ENCODE measurements around the gene IWS1.
"Not testable (repeated sequence)": the region's sequence is repeated elsewhere in the genome, so short reads cannot be mapped to it uniquely, and the experiment has no call there.

IWS1 gene

GRCh38 chr2:127526132-127527000, at the start of gene IWS1:
IWS1 (minus strand) TSS chr2:127526489; CDS start chr2:127526208, 281 bp downstream.
- DNase-seq = peak; percentile 98

- no peak for DNase-seq
Observed at GRCh38 chr2:127575941-127576432, 49.7 kb upstream of the IWS1 start.

DNA sequence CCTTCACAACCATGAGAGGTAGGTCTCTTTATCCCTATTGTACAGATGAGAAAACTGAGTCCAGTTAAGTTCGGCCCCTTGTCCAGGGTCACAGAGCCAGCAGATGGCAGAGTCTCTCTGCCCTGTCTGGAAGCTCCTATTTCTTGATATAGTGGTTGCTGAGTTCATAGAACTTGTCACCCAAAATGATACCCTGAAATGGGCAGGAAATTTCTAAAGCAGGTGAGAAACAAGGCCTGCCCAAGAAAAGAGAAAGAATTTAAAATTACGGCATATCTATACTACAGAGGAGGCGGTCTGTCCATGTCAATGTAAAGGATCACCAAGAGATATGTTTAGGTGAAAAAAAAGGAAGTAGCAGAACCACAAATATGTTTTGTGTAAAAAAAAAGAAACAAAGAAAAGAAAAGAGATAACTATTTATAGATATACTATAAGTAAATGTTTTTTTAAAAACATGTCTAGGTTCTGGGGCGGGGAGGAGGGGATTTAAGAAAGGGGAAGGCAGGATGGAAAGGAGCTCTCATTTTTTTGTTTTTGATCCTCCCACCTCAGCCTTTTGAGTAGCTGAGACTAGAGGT, 49.0 kb upstream of the IWS1 start:
- no peak for DNase-seq

DNA sequence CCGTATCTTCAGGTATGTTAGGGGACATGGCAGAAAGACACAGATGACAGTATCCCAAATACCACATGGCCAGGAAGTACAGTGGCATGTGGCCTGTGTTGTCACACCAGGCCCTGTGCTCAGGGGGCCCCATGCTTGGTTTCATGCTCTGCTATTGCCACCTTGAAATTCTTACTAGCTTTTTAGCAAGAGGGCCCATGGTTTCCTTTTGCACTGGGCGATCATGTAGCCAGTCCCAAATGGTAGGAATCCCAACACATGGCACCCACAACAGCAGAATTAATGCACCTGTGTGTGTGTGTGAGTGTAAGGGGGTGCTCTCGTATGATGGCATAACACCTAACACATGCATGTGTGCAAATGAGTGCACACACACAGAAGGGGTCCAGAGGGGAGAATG, 48.4 kb upstream of the IWS1 start:
- DNase-seq = no peak

- DNase-seq = no peak
Observed at GRCh38 chr2:127573771-127574170, 47.5 kb upstream of the IWS1 start.

GRCh38 chr2:127573298-127573697, 47.0 kb upstream of the IWS1 start:
- DNase-seq = no peak

DNA sequence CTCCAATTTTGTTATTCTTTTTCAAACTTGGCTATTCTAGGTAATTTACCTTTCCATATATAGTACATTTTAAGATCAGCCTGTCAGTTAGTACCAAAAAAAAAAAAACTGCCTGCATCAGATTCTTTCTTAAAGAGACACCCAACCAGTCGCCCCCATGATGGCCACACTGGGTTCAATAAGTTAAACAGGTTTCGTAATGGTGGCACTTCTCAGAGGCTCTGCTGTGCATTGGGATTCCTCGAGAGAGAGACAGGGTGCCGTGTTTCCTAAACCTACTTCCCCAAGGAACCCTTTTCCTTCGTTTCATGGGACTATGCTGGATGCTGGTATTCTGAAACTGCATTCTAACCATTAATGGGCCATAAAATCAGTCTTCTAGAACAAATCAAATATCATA, 46.6 kb upstream of the IWS1 start:
- no peak for DNase-seq

DNA sequence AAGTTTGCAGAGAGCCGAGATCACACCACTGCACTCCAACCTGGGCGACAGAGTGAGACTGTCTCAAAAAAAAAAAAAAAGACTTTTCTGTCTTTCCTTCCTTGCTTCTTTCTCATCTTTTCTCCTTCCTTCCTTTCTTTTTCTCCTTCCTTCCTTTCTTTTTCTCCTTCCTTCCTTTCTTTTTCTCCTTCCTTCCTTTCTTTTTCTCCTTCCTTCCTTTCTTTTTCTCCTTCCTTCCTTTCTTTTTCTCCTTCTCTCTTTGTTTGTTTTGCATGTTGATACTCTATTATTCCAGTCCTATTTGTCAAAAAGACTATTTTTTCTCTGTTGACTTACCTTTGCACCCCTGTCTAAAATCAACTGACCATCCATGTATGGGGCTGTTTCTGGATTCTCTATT, 46.1 kb upstream of the IWS1 start:
- not testable (repeated sequence) for DNase-seq

GRCh38 chr2:127570282-127571250, 44.3 kb upstream of the IWS1 start:
- DNase-seq = no peak

DNA sequence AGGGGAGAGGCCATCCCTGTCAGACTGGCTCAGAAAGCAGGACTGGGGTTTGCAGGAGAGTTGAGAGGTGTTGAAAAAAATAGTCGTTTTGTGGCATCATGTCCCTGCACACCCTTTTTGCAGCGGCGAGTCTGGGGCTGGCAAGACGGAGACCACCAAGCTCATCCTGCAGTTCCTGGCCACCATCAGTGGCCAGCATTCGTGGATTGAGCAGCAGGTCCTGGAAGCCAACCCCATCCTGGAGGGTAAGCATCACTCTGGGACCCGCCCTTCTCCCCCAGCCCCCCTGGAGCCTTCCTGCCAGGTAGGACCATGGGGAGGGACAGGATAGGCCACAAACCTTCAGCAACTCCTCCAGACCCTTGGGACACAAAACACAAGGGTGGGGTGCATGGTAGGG, 43.4 kb upstream of the IWS1 start:
- DNase-seq = no peak

DNA sequence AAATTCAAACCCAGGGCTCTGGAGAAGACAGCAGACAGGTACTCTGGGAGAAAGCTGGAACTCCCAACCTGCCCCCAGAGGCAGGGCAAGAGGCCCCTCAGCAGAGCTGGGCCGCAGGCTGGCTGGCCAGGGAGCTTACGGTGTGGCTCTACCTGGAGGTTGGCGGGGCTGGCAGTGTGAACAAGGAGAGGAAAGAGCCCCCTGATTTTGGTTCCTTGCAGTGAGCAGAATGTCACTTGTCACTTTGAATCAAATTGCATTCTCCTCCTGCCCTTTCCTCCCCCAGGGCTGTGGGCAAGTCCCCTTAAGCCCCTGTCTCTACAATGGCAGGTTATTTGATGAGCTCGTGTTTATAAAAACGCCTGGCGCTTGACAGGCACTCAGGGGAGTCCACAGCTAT, 41.8 kb upstream of the IWS1 start:
- no peak for DNase-seq

GRCh38 chr2:127567351-127567854, 41.1 kb upstream of the IWS1 start:
- DNase-seq = no peak

GRCh38 chr2:127566576-127566975, 40.3 kb upstream of the IWS1 start:
- no peak for DNase-seq

DNA sequence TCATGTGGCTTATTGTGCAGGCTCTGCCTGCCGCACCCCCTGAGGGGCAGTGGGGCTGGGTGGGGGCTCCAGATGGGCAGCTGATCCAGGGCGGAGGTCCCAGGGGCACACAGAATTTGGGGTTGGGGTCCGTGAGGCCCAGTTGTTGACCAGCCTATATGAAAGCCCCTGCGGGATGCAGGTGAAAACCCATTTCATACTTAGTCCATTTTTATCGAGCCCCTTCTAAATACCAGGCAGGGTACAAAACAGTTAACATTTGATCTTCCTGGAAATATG, 39.8 kb upstream of the IWS1 start:
- no peak for DNase-seq

- DNase-seq = no peak
Observed at GRCh38 chr2:127565261-127566138, 39.2 kb upstream of the IWS1 start.

GRCh38 chr2:127564429-127565260, 38.4 kb upstream of the IWS1 start:
- DNase-seq = no peak

DNA sequence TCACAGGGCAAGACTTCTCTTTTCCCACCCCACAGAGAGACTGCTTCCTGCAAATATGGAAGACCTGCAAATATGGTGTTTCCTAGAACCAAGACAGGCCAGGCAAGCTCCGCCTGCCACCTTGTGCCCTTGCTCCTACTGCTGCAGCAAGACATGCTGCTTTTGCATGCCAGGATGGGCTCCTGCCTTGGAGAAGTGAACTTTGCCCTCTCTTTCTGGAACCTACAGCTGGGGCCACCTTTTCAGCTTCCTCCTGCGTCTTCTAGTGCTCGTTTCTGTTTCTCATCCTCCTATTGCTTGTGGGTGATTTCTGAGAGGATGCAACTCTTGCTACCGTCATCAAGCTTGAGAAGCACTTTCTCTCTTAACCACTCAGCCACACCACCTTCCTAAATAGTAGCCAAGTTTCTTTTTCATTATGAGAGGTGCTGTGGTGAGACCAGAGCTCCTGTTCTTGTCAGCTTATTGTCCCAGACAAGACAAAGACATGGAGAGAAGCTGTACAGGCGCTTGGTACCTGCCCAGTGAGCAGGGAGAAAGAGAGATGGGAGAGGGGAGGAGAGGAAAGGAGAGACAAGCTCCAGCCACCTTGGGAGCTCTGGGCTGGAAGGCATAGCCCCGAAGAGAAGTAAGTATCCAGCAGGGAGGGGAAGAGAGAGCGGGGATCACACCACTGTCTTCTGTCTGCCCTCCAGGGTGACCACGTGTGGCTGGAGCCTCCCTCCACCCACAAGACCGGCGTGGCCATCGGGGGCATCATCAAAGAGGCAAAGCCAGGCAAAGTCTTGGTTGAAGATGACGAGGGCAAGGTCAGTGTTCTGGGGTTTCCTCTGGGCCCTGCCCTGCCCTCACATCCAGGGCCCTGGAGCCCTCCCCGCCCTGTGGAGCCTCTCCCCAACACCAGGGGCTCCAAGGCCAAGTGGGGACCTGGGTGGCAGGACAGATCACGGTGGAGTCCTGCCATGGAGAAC, 37.5 kb upstream of the IWS1 start:
- no peak for DNase-seq

DNA sequence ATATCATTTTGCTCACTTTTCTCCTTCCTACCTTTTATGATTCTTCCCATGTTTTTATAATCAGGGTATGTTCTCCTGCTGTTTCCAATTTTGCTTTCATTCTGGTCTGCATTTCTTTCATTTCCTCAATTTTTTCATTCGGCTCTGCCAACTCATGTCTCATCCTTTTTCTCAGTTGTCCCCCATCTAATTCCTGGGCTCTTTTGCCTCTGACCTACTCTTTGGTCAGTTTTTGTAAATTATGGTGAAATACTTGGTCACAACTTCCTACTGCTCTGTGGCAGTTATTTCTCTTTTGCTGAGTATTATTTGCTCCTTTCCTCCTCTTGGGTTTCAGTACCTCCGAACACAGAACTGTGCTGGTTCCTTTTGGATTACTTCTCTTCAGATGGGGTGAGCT, 36.6 kb upstream of the IWS1 start:
- no peak for DNase-seq

DNA sequence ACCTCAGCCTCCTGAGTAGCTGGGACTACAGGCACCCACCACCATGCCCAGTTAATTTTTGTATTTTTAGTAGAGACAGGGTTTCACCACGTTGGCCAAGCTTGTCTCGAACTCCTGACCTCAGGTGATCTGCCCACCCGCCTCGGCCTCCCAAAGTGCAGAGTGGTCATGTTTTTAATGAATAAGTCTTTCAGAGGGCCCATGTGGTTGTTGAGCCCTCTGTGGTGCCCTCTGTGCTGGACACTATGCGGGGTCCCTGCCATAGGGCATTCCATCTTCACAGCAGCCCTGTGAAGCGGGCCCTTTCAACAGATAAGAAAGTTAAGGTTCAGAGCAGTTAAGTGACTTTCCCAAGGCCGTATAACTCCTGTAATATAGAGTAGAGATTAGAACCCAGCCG, 35.1 kb upstream of the IWS1 start:
- no peak for DNase-seq

- no peak for DNase-seq
Observed at GRCh38 chr2:127560931-127561280, 34.6 kb upstream of the IWS1 start.

All from hematopoietic multipotent progenitor cell treated with erythropoietin and hydrocortisone succinate and interleukin-3 and kit ligand, for 8 days (in vitro differentiated cells).